DMS 273 treated with DMSO at 0.1 percent for 48 hours (cell line): ENCODE data around the gene GLP1R.

Experiments used
- DNase-seq: peaks from one replicate; lab custom pipeline; 2025; lab: John Stamatoyannopoulos, UW

The GLP1R gene

GRCh38 chr6:39062014-39062740 is 13.6 kb downstream of the GLP1R start:
- DNase-seq: no peak

DNA sequence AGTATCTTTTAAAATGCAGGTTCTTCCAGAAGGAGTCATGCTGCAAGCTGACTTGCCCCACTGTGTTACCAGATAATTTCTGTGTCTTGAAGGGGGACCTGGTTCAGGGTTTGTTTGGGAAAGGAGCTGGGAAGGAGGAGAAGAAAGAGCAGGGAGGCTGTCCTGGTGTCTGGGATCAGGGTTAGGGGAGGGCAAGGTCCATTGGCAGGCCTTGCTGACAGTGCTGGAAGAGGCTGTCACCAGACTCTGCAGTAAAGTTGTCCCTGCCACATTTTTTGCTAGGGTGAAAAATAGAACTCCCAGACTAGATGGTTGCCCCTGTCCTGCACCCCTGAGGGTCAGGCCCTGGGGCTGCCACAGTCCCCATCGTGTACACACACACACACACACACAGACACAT is 14.9 kb downstream of the GLP1R start:
- DNase-seq: no peak

DNA sequence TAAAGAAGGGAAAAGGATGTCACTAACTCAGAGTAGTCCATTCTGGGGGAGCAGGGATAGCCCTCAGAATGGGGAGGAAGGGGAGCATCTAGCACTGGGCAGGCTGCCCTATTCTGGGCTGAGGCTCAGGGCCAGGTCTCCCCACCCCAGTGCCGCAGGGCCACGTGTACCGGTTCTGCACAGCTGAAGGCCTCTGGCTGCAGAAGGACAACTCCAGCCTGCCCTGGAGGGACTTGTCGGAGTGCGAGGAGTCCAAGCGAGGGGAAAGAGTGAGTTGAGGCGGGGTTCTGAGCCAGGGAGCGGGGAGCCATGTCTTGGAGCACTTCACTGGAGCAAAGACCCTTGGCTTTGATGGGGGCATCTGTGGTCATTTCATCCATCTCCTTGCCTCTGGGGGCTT is 17.0 kb downstream of the GLP1R start:
- DNase-seq: no peak

- DNase-seq: no peak
Observed at GRCh38 chr6:39068391-39068790, 19.8 kb downstream of the GLP1R start.

DNA sequence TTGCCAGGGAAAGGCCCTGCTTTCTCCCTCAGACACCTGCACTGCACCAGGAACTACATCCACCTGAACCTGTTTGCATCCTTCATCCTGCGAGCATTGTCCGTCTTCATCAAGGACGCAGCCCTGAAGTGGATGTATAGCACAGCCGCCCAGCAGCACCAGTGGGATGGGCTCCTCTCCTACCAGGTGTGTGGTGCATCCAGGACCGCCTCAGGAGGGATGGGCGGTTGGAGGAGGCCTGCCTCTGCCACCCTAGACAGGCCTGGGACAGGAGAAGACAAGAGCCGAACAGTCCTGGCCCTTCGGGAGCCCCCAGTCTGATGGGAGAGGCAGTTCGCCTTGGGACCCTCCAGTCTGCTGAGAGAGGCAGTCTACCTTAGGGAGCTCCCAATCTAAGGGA is 24.2 kb downstream of the GLP1R start:
- DNase-seq: no peak

DNA sequence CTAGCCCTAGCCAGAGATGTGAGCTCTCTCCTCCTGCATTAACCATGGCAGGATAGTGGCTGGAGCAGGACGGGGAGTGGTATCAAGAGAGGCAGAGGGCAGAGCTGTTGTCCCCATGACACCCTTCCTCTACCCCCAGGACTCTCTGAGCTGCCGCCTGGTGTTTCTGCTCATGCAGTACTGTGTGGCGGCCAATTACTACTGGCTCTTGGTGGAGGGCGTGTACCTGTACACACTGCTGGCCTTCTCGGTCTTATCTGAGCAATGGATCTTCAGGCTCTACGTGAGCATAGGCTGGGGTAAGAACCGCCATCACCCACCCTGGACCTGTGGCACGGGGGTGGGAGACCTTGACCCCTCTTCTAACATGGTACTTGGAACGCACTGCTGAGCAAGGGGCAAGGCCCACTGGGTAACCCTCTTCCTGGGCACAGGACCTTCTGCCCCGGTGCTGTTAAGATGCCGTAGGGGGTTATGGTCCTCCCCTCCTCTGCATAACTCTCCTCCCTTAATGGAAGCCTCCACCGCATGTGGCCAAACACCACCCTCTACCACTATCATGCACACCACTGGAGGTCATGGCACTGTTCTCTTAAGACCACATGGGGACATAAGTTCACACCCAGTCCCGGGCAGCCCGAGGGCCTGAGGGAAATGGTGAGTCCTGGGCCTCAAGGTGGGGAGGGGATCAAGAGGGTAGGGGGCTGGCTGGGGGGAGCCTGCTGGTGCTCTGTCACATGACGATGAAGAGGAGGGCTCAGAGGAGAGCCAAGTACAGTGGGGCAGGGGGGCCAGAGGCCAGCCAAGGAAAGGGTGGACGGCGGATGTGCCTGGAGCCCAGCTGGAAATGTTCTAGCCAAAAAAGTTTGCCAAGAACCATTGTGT is 25.1 kb downstream of the GLP1R start:
- no peak for DNase-seq

DNA sequence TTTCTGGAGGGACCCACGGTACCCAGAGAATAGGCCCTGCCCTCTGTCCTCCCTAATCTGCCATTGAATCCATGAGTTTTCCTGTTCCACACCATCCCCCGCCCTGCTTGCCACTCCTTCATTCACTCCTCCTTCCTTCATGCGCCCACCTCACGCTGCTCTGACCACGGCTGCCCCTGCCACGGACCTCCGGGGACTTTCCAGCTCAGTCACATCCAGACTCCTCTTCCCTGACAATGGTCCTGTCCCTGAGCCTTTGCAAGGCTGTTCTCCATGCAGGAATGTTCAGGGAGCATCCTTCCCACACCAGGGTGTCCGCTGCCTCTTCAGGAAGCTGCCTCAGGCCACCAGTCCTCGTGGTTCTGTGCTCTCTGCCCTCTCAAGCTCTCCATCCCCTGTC is 25.9 kb downstream of the GLP1R start:
- no peak for DNase-seq

DNA sequence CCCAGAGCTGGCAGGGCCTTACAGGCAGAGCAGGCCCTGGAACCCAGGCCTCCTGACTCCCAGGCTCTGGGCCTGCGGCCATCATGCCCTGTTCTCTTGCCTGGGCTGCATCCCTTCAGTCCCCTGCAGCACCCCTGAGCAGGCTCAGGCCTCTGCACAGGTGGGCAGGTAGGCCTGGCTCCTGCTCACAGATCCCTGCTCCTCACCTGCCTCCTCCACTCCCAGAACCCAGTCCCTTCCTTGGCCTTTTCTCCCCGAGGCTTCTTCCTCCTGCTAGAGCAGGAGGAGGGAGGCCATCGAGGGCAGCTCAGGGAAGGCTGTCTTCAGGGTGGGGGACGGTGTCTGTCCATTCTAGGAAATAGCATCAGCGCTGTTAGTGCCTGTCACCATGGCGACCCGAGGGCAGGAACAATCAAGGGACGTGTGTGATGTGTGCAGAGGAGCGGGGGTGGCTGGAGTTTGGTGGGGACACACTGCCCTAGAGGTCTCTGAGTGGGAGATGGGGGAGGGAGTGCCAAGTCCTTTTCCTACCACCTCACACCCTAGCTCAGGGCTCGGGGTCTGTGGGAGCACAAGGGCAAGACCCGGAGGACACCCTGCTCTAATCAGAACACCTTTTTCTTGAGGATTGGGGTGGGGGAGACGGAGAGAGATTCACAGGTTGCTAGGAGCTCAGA is 26.6 kb downstream of the GLP1R start:
- DNase-seq: no peak

- no peak for DNase-seq
Observed at GRCh38 chr6:39075807-39076622, 27.4 kb downstream of the GLP1R start.

DNA sequence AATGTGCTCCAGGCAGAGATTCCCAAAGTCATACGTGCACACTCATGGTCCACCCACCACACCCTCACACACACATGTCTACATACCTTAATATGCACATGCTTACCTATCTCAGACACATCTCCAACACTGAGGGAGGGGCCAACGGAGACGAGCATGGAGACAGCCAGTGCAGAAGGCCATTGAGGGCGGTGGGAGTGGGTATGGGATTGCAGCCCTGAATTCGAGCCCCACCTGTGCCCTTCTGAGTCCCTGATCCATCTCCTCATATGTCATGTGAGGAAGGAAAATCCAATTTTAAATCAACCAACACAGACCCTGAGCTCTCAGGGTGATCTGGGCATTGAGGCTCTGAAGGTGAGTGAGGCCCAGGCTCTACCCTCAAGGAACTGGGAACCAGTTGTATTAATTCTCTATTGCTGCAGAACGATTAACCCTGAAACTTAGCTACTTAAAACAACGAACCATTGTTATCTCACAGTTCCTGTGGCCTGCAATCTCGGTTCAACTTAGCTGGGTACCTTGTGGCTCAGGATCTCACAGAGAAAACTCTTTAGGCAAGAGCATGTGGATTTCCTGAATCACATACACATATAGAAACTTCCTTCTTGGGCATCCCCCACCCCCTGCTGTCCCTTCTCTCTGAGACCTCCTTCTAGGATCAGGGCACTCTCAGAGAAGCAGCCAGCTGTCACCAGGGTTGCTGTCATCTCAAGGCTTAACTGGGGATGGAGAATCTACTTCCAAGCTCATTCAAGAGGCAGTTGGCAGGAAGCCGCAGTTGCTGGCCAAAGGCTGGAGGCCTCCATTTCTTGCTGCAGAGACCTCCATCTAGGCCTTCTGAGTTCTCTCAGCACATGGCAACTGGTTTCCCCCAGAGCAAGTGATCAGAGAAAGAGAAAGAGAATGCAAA is 28.3 kb downstream of the GLP1R start:
- no peak for DNase-seq

DNA sequence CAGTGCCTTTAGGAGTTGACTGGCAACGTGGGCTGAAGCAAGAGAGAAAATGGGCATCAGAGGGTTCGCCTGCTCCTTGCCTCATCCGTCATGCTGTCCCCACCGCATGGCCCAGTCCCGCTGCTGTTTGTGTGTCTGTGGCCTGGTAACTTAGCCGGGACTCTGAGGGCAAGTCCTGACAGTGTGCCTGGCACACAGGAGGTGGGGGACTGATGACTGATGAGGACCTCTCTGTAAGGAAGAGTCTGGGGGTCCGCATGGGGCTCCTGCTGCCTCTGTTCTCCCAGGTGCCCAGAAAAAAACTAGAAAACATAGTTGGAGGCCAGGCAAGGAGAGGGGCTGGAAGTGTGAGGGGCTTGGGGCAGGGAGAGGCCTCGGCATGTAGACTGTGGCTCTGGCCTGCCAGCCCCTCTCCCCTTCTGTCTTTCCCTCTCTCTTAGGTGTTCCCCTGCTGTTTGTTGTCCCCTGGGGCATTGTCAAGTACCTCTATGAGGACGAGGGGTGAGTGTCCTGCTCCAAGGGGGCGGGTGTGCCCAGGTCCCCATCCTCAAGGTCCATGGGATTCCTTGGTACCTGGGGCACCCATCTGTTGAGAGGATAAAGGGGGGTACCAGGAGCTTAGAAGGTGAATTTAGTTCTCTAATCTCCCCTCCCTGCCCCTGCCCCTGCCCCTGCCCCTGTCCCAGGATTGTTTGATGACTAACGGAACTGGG is 29.5 kb downstream of the GLP1R start:
- no peak for DNase-seq

- DNase-seq: no peak
Observed at GRCh38 chr6:39078695-39079094, 30.1 kb downstream of the GLP1R start.

DNA sequence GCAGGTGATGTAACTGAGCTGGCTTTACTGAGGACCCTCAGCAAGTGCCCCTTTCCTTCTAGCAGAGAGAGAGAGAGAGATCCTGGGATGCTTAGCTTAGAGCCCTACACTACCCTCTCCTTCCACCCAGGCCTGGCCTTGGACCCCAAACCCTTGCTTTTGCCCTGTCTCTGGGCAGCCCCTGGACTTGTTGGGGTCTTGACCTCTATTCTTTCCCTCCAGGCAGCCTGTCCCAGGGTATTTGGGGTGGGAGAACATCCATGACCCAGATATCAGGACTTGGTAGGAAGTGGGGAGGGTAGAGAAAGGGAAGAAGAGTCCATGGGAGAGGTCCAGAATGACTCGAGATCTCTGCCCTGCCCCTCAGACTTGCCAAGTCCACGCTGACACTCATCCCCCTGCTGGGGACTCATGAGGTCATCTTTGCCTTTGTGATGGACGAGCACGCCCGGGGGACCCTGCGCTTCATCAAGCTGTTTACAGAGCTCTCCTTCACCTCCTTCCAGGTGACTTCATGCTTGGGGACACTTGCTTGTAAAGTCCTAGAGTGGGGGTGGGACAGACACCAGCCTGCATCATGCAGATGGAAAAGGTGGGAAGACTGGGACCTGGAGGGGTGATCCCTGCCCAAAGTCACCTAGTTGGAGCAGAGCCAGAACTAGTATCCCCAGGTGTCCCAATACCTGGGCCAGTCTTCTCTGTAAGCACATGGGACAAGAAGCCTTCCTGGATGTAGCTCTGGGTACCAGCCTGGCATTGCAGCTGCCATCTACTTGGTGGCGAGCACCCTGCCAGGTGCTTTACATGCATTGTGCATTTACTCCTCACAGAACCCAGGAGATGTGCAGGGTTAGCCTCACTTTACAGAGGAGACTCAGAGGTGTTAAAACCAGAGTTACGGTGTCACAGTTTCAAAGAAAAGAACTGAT is 30.9 kb downstream of the GLP1R start:
- no peak for DNase-seq

DNA sequence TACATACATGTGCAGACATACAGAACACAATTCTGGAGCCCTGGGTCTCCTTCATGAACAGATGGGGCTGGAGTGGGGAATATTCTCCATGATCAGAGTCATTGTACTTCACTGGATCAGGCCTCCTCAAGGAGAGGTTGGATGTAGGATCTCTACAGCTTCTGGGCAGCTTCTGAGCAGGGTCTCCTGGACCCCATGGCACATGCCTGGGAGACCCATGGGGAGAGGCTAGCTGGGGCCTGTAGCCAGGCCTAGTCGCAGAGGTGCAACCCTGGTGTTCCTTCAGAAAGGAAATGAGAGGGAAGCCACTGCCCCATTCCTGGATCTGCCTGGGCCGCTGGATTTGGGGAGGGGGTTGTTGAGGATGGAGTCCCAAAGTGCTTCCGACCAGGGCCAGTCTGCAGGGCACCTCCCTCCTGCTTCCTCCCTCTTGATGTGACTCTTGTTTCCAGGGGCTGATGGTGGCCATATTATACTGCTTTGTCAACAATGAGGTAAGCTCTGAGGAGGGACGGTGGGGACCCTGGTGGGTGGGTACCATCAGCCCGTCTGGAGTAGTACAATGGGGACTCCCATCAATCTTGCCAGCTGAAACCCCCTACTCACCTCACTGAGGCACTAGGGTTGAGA is 31.8 kb downstream of the GLP1R start:
- DNase-seq: no peak

DNA sequence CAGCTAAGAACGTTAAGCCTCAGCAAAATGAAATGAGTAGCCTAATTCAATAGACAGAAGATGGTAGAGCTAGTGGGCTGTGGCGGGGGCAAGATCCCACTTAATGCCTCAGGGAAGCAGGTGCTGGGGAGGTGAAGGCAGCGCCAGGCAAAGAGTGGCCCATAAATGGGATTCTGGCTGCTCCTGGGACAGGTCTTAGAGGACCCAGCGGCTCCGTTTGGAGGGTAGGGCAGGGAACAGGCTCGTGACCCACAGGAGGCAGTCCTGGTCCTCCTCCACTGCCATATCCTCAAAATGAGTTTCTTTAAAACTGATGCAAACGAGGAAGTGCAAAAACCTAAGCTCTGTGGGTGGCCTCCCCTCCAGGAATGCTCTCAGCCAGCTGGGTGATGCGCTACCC is 33.7 kb downstream of the GLP1R start:
- no peak for DNase-seq

GRCh38 chr6:39083231-39083634 is 34.7 kb downstream of the GLP1R start:
- DNase-seq: no peak

- no peak for DNase-seq
Observed at GRCh38 chr6:39084506-39084905, 35.9 kb downstream of the GLP1R start.

GRCh38 chr6:39085129-39085797 is 36.7 kb downstream of the GLP1R start:
- no peak for DNase-seq
